HepG2 (cell line): Measurements from ENCODE around the gene SPPL3. TPM values are rescaled to one million over a fixed set of nuclear protein-coding genes. Genes with fewer than 3 reads are reported as not detected.

Experiments used
- CC2D1A ChIP-seq: sonication (generic); formaldehyde crosslinking; IDR thresholded peaks from 2 replicates; pipeline ENCODE4 v1.8.1; 2023; ENCODE audit warnings: mild to moderate bottlenecking, missing genetic modification reagents
- EEA1 ChIP-seq: sonication (generic); formaldehyde crosslinking; IDR thresholded peaks from 2 replicates; pipeline ENCODE4 v1.5.1; 2020; ENCODE audit warnings: mild to moderate bottlenecking, missing genetic modification reagents, borderline replicate concordance
- GMEB1 ChIP-seq: sonication (generic); formaldehyde crosslinking; IDR thresholded peaks from 2 replicates; pipeline ENCODE4 v1.5.1; 2020; ENCODE audit warnings: missing genetic modification reagents, mild to moderate bottlenecking, borderline replicate concordance
- KDM5A ChIP-seq: fragments of 200-600 bp; sonication (generic); IDR thresholded peaks from 2 replicates; pipeline ENCODE4 v1.7.0; 2018; ENCODE audit warnings: antibody characterized with exemption, mild to moderate bottlenecking, low read length, borderline replicate concordance
- NCOA1 ChIP-seq: sonication (generic); formaldehyde crosslinking; IDR thresholded peaks from 2 replicates; pipeline ENCODE4 v1.9.0; 2021; ENCODE audit warnings: missing genetic modification reagents
- PAWR ChIP-seq: sonication (generic); formaldehyde crosslinking; IDR thresholded peaks from 2 replicates; pipeline ENCODE4 v1.4.0; 2020; ENCODE audit warnings: missing genetic modification reagents, mild to moderate bottlenecking, borderline replicate concordance
- PRDM10 ChIP-seq: sonication (generic); formaldehyde crosslinking; IDR thresholded peaks from 2 replicates; pipeline ENCODE4 v1.4.0; 2020; ENCODE audit warnings: low read depth, missing genetic modification reagents
- RARA ChIP-seq: IDR thresholded peaks from 2 replicates; pipeline ENCODE4 v1.6.1; 2016; ENCODE audit warnings: missing genetic modification reagents, missing compliant biosample characterization
- SALL2 ChIP-seq: sonication (generic); formaldehyde crosslinking; IDR thresholded peaks from 2 replicates; pipeline ENCODE4 v1.8.1; 2023; ENCODE audit warnings: mild to moderate bottlenecking, missing genetic modification reagents, inconsistent platforms
- TBX3 ChIP-seq: fragments of 450-650 bp; IDR thresholded peaks from 2 replicates; pipeline ENCODE4 v1.6.1; 2017; ENCODE audit warnings: antibody characterized with exemption, mild to moderate bottlenecking, inconsistent platforms, borderline replicate concordance
- TCF7 ChIP-seq: sonication (generic); IDR thresholded peaks from 2 replicates; pipeline ENCODE4 v1.6.1; 2016; ENCODE audit warnings: antibody characterized with exemption, low read depth
- U2AF2 ChIP-seq: fragments of 200-400 bp; formaldehyde crosslinking; IDR thresholded peaks from 2 replicates; pipeline ENCODE4 v1.6.1; 2017; ENCODE audit warnings: low read depth, mild to moderate bottlenecking, low read length
- ZNF350 ChIP-seq: sonication (generic); formaldehyde crosslinking; IDR thresholded peaks from 2 replicates; pipeline ENCODE4 v1.4.0; 2020; ENCODE audit warnings: mild to moderate bottlenecking, low read depth, missing genetic modification reagents, borderline replicate concordance
- ZNF749 ChIP-seq: sonication (generic); formaldehyde crosslinking; IDR thresholded peaks from 2 replicates; pipeline ENCODE4 v1.8.0; 2022; ENCODE audit warnings: mild to moderate bottlenecking, missing genetic modification reagents, moderate library complexity, borderline replicate concordance
- ZNF766 ChIP-seq: sonication (generic); formaldehyde crosslinking; IDR thresholded peaks from 2 replicates; pipeline ENCODE4 v1.5.0; 2020; ENCODE audit warnings: missing genetic modification reagents, borderline replicate concordance
- polyA plus RNA-seq, 8 experiments: library from polyadenylated mRNA; depleted of rRNA in 3 of 8; stranded (reverse) in 7 of 8; unstranded in 1 of 8; fragments of >200 nt; fragmentation: Illumina TruSeq in 4 of 8; extraction: Trizol in 4 of 8; gene quantifications; 2 replicates each; pipeline versions ENCODE4 v1.2.1 to v1.2.3, GENCODE V29; 2011 to 2016; ENCODE audit warnings: low read depth in 4 of 8, missing spikeins in 1 of 8, mixed read lengths in 1 of 8; ENCODE audit not compliant: insufficient read depth in 1 of 8
- total RNA-seq, 5 experiments: library from RNA; depleted of rRNA; stranded (reverse); fragments of >200 nt; fragmentation: Illumina TruSeq; extraction: Trizol; gene quantifications; 2 replicates each; pipeline ENCODE4 v1.2.3, GENCODE V29; 2016; ENCODE audit warnings: low read depth in 1 of 5
- TF ChIP-seq, protein P1 (sequence below): sonication (generic); formaldehyde crosslinking; IDR thresholded peaks from 2 replicates; pipeline ENCODE4 v1.4.0; 2020; ENCODE audit warnings: mild to moderate bottlenecking, missing genetic modification reagents
- TF ChIP-seq, protein P2 (sequence below): sonication (generic); formaldehyde crosslinking; IDR thresholded peaks from 2 replicates; pipeline ENCODE4 v1.9.0; 2022; ENCODE audit warnings: missing genetic modification reagents, mild to moderate bottlenecking, borderline replicate concordance
- TF ChIP-seq, protein P3 (sequence below): sonication (generic); formaldehyde crosslinking; IDR thresholded peaks from 2 replicates; pipeline ENCODE4 v1.5.0; 2020; ENCODE audit warnings: missing genetic modification reagents

SPPL3 gene
- total and polyA plus RNA-seq, 2 of the 13 experiments (the other 11 are each of a cell fraction or from before 2014, with no cell fraction given): 8.9 to 9.1 TPM

- TF ChIP-seq PRDM10 (CRISPR knock-in tag) (no peak), U2AF2 (no peak), ZNF749 (CRISPR knock-in tag) (peak; percentile 59; the same call in 1 of the 2 replicates), TBX3 (no peak), ZNF766 (CRISPR knock-in tag) (no peak), TCF7 (no peak), CC2D1A (CRISPR knock-in tag) (no peak), ZNF350 (CRISPR knock-in tag) (0 out of 2 replicates have a peak, but pooled peaks have one; percentile 18), EEA1 (no peak), SALL2 (CRISPR knock-in tag) (peak; percentile 46; the same call in 1 of the 2 replicates), RARA (CRISPR knock-in tag) (no peak), GMEB1 (peak; percentile 63), PAWR (no peak), NCOA1 (CRISPR knock-in tag) (peak; percentile 61; the same call in 1 of the 2 replicates), KDM5A (peak; percentile 37; the same call in 1 of the 2 replicates)
- TF ChIP-seq, protein P1, sequence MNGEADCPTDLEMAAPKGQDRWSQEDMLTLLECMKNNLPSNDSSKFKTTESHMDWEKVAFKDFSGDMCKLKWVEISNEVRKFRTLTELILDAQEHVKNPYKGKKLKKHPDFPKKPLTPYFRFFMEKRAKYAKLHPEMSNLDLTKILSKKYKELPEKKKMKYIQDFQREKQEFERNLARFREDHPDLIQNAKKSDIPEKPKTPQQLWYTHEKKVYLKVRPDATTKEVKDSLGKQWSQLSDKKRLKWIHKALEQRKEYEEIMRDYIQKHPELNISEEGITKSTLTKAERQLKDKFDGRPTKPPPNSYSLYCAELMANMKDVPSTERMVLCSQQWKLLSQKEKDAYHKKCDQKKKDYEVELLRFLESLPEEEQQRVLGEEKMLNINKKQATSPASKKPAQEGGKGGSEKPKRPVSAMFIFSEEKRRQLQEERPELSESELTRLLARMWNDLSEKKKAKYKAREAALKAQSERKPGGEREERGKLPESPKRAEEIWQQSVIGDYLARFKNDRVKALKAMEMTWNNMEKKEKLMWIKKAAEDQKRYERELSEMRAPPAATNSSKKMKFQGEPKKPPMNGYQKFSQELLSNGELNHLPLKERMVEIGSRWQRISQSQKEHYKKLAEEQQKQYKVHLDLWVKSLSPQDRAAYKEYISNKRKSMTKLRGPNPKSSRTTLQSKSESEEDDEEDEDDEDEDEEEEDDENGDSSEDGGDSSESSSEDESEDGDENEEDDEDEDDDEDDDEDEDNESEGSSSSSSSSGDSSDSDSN (CRISPR knock-in tag): peak; percentile 8; the same call in 1 of the 2 replicates
- TF ChIP-seq, protein P2, sequence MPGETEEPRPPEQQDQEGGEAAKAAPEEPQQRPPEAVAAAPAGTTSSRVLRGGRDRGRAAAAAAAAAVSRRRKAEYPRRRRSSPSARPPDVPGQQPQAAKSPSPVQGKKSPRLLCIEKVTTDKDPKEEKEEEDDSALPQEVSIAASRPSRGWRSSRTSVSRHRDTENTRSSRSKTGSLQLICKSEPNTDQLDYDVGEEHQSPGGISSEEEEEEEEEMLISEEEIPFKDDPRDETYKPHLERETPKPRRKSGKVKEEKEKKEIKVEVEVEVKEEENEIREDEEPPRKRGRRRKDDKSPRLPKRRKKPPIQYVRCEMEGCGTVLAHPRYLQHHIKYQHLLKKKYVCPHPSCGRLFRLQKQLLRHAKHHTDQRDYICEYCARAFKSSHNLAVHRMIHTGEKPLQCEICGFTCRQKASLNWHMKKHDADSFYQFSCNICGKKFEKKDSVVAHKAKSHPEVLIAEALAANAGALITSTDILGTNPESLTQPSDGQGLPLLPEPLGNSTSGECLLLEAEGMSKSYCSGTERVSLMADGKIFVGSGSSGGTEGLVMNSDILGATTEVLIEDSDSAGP (CRISPR knock-in tag): peak; percentile 21; the same call in 1 of the 2 replicates
- TF ChIP-seq, protein P3, sequence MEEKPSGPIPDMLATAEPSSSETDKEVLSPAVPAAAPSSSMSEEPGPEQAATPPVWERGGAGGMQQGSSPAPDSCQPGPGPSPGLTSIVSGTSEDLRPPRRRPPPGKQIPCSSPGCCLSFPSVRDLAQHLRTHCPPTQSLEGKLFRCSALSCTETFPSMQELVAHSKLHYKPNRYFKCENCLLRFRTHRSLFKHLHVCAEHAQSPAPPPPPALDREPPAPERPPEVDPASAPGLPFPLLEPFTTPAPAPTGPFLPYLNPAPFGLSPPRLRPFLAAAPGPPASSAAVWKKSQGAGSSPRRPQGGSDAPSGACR (CRISPR knock-in tag): no peak
Observed at GRCh38 chr12:120904197-120904773, at the start of gene SPPL3 (continued).
